GM18868 (cell line): ENCODE data around the gene BAIAP3.
"Not testable (repeated sequence)": the region's sequence is repeated elsewhere in the genome, so short reads cannot be mapped to it uniquely, and the experiment has no call there.

Experiments
- ATAC-seq: cut with Tn5 transposase; IDR thresholded peaks from one replicate; pipeline ENCODE4 v1.9.1; 2021; ENCODE audit warnings: mild to moderate bottlenecking, moderate library complexity; ENCODE audit not compliant: unreplicated experiment

The BAIAP3 gene

DNA sequence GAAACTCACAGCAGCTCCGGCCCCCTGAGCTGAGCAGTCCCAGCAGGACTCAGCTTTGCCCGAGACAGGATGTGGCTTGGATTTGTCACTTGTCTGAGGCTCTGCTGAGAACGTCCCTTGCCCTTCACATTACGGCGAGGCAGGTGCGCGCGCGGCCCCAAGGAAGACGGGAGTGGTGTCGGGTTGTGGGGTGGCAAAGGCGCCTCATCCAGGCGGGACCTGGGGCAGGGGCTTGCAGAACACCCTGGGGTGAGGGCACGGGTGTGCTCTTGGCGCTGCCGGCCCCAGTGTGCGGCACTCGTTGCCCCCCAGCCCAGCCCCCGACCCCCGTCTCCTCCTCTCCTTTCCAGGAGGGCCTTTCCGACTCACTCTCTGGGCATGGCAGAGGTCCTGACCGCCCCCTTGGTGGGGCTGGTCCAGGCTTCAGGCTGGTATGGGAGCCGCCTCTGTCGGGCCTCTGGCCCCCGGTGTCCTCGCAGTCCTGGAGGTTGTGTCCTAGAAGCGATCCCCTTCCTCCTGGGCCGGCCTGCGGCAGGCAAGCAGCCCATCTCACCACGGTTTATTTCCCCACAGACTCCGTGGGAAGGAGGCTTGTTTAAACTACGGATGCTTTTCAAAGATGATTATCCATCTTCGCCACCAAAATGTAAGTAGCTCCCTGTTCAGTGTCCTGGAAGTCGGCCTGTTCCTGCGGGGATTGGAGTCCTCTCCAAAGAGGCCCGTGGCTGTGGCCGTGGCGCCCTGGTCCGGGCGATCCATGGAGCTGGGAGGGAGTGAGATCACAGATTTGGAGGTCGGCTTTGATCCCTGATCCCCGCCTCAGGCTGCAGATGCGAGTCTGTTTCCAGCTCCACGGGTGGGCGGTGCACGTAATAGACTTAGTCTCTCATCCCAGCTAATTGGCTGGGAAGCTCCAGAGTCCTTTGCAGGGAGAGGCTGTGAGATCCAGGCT lies 18.1 kb upstream of the BAIAP3 start:
- ATAC-seq = no peak

- ATAC-seq = no peak
These were observed 17.4 kb upstream of the BAIAP3 start for GRCh38 chr16:1316033-1316405.

- ATAC-seq = no peak
These were observed 15.8 kb upstream of the BAIAP3 start for GRCh38 chr16:1317479-1318267.

- ATAC-seq = no peak
These were observed 15.2 kb upstream of the BAIAP3 start for GRCh38 chr16:1318268-1318545.

DNA sequence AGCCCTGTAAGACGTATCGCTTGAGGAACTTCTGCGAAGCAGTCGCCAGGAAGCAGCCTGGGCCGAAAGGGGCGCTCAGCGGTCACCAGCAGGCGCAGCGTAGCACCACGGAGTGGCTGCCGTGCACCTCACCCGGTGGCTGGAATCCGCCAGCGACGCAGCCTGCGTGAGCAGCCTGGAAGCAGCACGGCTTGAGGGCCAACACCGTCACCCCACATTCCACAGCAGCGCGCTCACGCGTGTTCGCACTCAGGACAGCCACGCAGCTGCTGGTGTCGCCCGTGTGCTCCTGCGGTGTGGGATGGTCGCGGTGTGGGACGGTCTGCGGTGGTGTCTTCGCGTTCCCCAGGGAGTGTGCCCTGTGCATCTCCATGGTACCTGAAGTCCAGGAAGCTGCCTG lies 14.4 kb upstream of the BAIAP3 start:
- ATAC-seq = no peak

- no peak for ATAC-seq
These were observed 13.3 kb upstream of the BAIAP3 start for GRCh38 chr16:1320097-1320496.

GRCh38 chr16:1320658-1321240 lies 12.7 kb upstream of the BAIAP3 start:
- no peak for ATAC-seq

DNA sequence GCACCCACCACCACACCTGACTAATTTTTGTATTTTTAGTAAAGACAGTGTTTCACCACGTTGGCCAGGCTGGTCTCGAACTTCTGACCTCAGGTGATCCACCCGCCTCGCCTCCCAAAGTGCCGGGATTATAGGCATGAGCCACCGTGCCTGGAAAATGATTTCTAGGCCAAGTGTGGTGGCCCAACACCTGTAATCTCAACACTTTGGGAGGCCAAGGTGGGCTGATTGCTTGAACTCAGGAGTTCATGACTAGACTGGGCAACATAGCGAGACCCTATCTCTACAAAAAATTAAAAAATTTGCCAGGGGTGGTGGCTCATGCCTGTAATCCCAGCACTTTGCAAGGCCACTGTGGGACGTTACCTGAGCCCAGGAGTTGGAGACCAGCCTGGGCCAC lies 11.0 kb upstream of the BAIAP3 start:
- no peak for ATAC-seq

GRCh38 chr16:1323296-1324239 lies 9.9 kb upstream of the BAIAP3 start:
- no peak for ATAC-seq

DNA sequence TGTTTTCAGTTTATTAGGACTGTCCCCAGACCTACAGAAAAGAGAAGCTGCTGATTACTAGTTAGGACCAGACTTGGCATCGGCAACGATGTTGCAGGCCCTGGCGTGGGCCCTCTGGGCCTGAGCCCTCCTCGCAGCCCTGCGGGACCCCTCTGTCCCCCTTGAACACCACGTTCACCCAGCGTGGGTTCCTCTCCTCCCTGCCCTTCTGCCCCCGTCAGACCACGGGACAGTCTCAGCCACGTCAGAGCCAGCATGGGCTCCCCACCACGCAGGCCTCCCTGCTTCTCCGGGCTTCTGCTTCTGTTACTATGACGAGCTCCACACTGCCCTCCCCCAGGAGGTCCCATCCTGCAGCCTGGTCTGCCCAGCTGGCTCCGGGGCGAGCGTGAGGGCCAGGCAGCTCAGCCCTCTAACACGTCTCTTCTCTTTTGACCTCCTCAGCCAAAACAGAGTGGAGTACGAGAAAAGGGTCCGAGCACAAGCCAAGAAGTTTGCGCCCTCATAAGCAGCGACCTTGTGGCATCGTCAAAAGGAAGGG lies 9.1 kb upstream of the BAIAP3 start:
- ATAC-seq = no peak

- no peak for ATAC-seq
These were observed 8.2 kb upstream of the BAIAP3 start for GRCh38 chr16:1325261-1325660.

GRCh38 chr16:1325673-1326371 lies 7.6 kb upstream of the BAIAP3 start:
- no peak for ATAC-seq

- no peak for ATAC-seq
These were observed 7.1 kb upstream of the BAIAP3 start for GRCh38 chr16:1326391-1326790.

DNA sequence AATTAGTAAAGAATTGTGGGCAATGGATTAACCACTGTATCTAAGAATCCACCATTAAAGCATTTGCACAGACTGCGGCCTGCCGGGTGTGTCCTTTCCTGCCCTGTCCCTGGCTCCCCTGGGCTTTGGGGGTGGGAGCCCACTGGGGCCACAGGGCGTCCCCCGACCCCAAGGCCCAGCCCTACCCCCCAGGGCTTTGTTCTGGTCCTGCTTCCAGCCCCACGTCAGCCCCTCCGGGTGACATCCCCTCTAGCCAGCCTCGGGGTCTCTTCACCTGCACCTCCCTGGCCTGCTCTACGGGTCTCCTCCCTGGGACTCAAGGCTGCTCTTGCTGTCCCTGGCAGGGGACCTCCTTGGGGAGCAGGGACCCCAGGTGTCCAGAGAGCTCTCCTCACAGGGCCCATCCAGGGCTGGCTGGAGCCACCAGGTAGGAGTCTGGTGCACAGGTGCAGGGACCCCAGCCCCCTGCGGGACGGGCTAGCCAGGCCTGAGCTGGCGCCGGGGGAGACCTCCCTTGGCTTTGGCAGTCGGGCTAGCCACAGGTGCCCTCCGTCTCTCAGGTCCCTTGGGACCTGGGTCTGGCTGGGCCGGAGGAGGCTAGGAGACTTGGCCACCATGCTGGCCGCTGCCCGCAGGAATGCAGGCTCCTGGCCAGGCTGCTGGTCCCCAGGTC lies 6.4 kb upstream of the BAIAP3 start:
- ATAC-seq = no peak

DNA sequence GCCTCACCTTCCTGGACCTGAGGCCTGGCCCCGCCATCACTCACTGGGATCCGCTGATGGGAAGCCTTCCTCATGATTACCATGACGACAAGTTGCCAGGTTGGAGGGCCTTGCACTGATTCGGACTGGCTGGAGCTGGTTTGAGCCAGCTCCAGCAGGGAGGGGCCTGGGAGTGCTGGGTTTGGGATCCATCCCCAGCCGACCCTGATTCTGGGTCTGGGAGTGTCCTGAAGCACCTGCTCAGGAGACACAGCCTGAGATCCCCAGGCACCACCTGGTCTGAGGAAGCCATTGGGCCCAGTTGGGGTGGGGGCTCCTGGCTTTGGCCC lies 5.9 kb upstream of the BAIAP3 start:
- no peak for ATAC-seq

DNA sequence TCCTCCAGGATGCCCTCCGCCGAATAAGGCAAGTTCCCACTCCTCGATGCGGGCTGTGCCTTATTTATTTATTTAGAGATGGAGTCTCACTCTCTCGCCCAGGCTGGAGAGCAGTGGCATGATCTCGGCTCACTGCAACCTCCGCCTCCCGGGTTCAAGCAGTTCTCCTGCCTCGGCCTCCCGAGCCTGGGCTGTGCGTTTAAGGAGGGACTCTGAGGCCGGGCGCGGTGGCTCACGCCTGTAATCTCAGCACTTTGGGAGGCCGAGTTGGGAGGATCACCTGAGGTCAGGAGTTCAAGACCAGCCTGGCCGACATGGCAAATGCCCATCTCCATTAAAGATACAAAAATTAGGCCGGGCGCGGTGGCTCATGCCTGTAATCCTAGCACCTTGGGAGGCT lies 5.3 kb upstream of the BAIAP3 start:
- ATAC-seq = not testable (repeated sequence)

DNA sequence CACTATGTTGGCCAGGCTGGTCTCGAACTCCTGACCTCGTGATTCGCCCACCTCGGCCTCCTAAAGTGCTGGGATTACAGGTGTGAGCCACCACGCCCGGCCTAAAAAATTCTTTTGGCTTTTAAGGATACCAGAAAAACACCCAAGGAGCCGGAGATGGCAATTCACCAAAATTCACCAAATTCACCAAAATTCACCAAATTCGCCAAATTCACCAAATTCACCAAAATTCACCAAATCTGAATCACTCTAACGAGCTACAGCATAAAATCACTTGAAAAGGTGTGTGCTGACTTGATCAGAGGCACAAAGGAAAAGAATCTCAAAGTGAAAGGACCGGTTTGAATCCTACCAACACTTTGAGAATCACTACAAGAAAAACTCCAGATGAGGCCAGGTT lies 4.5 kb upstream of the BAIAP3 start:
- ATAC-seq = not testable (repeated sequence)

DNA sequence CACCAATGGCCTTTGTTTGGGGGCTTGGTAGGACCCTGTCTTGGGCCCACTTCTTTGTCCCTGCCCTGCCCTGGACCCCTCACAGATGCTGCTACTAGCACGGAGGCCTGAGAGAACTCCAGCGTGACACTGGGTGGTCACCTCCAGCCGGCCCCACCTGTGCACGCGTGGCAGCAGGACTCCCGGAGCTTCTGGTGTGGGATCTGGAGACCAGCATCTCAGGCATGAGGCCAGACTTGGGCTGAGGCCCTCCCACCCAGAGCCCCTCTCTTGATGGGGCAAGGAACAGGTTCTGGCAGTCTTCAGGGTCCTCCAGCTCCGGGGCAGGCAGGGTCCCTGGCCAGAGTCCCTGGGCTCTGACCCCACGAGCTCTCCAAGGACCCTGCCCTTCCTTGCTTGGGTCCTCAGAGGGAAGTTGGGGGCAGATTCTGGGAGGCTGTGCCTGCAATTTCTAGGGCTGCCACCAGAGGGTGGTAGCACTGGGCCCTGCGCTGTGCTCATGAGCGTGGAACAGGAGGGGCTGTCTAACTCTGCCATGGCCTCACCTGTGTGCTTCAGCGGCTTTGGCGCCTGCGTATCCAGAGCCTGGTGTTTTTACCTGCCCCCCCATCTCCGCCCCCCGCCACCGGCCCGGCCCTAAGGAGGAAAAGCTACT lies 3.1 kb upstream of the BAIAP3 start:
- no peak for ATAC-seq
